Liver (tissue), 9 donors: ENCODE measurements around the gene INO80C. TPM values are rescaled to one million over a fixed set of nuclear protein-coding genes. Genes with fewer than 3 reads are reported as not detected.

ENCODE experiments used
- DNase-seq: peaks from one replicate; pipeline ENCODE4 v3.0.0-alpha.2; 2017; ENCODE audit warnings: low spot score
- H3K27ac ChIP-seq, 2 donors: one replicate each; pipeline ENCODE4 v1.7.0; 2013; ENCODE audit warnings: inconsistent platforms in 2 of 2, low read length in 2 of 2, control low read depth in 1 of 2, low read depth in 1 of 2, mild to moderate bottlenecking in 1 of 2
- H3K27me3 ChIP-seq, 4 donors: one replicate each; pipeline versions ENCODE4 v1.6.1 to v1.7.0; 2013; ENCODE audit warnings: low read length in 3 of 4, inconsistent platforms in 1 of 4, mild to moderate bottlenecking in 1 of 4, moderate library complexity in 1 of 4; ENCODE audit not compliant: control insufficient read depth in 4 of 4, insufficient read depth in 4 of 4
- H3K36me3 ChIP-seq, 4 donors: one replicate each; pipeline versions ENCODE4 v1.6.1 to v1.7.0; 2013; ENCODE audit warnings: low read length in 3 of 4, mild to moderate bottlenecking in 3 of 4, low read depth in 1 of 4, moderate library complexity in 1 of 4; ENCODE audit not compliant: control insufficient read depth in 4 of 4, insufficient read depth in 3 of 4
- H3K4me1 ChIP-seq, 4 donors: one replicate each; pipeline versions ENCODE4 v1.6.1 to v1.7.0; 2013; ENCODE audit warnings: low read length in 3 of 4, mild to moderate bottlenecking in 3 of 4, moderate library complexity in 1 of 4; ENCODE audit not compliant: control insufficient read depth in 4 of 4, insufficient read depth in 4 of 4
- H3K4me3 ChIP-seq, 3 donors: one replicate each; pipeline versions ENCODE4 v1.6.1 to v1.7.0; 2013; ENCODE audit warnings: low read length in 3 of 3, control low read depth in 1 of 3, low read depth in 1 of 3, mild to moderate bottlenecking in 1 of 3
- H3K9ac ChIP-seq, 2 donors: one replicate each; pipeline ENCODE4 v1.7.0; 2013; ENCODE audit warnings: low read length in 2 of 2, mild to moderate bottlenecking in 2 of 2, moderate library complexity in 2 of 2, control low read depth in 1 of 2, low read depth in 1 of 2
- H3K9me3 ChIP-seq, 4 donors: one replicate each; pipeline versions ENCODE4 v1.6.1 to v1.7.0; 2013; ENCODE audit warnings: low read length in 3 of 4; ENCODE audit not compliant: control insufficient read depth in 4 of 4
- ATF3 ChIP-seq: IDR thresholded peaks from 2 replicates; pipeline ENCODE4 v1.6.1; 2016; ENCODE audit warnings: antibody characterized with exemption
- CTCF ChIP-seq: fragments of 150-350 bp; IDR thresholded peaks from 2 replicates; pipeline ENCODE4 v1.5.1; 2017; ENCODE audit warnings: improper control_type of control experiment, low read depth, low read length; ENCODE audit not compliant: missing input control
- EGR1 ChIP-seq, 2 donors: IDR thresholded peaks; 2 replicates each; pipeline ENCODE4 v1.6.1; 2016 to 2018; ENCODE audit warnings: antibody characterized with exemption in 2 of 2, low read depth in 2 of 2
- FOXA1 ChIP-seq: IDR thresholded peaks from 2 replicates; pipeline ENCODE4 v1.6.1; 2016; ENCODE audit warnings: antibody characterized with exemption
- FOXA2 ChIP-seq: IDR thresholded peaks from 2 replicates; pipeline ENCODE4 v1.6.1; 2016; ENCODE audit warnings: antibody characterized with exemption
- GABPA ChIP-seq, 2 donors: IDR thresholded peaks in 1 of 2; conservative IDR thresholded peaks in 1 of 2; 2 replicates each; pipeline ENCODE4 v1.6.1; 2016; ENCODE audit warnings: antibody characterized with exemption in 2 of 2, mild to moderate bottlenecking in 1 of 2, moderate library complexity in 1 of 2
- HNF4A ChIP-seq, 2 donors: conservative IDR thresholded peaks; 2 replicates each; pipeline ENCODE4 v1.6.1; 2016; ENCODE audit warnings: antibody characterized with exemption in 2 of 2, mild to moderate bottlenecking in 2 of 2
- HNF4G ChIP-seq: IDR thresholded peaks from 2 replicates; pipeline ENCODE4 v1.6.1; 2016; ENCODE audit warnings: antibody characterized with exemption
- JUND ChIP-seq, 2 donors: IDR thresholded peaks; 2 replicates each; pipeline ENCODE4 v1.6.1; 2016; ENCODE audit warnings: antibody characterized with exemption in 2 of 2
- MAX ChIP-seq: IDR thresholded peaks from 2 replicates; pipeline ENCODE4 v1.6.1; 2016; ENCODE audit warnings: antibody characterized with exemption
- NR2F2 ChIP-seq: IDR thresholded peaks from 2 replicates; pipeline ENCODE4 v1.6.1; 2016; ENCODE audit warnings: antibody characterized with exemption
- RAD21 ChIP-seq, 2 donors: IDR thresholded peaks; 2 replicates each; pipeline ENCODE4 v1.6.1; 2016; ENCODE audit warnings: antibody characterized with exemption in 2 of 2, mild to moderate bottlenecking in 2 of 2
- REST ChIP-seq: IDR thresholded peaks from 2 replicates; pipeline ENCODE4 v1.6.1; 2016; ENCODE audit warnings: antibody characterized with exemption, mild to moderate bottlenecking
- RXRA ChIP-seq, 2 donors: IDR thresholded peaks; 2 replicates each; pipeline ENCODE4 v1.6.1; 2017 to 2018; ENCODE audit warnings: antibody characterized with exemption in 2 of 2, mild to moderate bottlenecking in 1 of 2
- SP1 ChIP-seq: IDR thresholded peaks from 2 replicates; pipeline ENCODE4 v1.6.1; 2018; ENCODE audit warnings: antibody characterized with exemption, mild to moderate bottlenecking
- TAF1 ChIP-seq: conservative IDR thresholded peaks from 2 replicates; pipeline ENCODE4 v1.6.1; 2016; ENCODE audit warnings: antibody characterized with exemption, mild to moderate bottlenecking
- YY1 ChIP-seq: IDR thresholded peaks from 2 replicates; pipeline ENCODE4 v1.6.1; 2016; ENCODE audit warnings: antibody characterized with exemption, mild to moderate bottlenecking
- ZBTB33 ChIP-seq: IDR thresholded peaks from 2 replicates; pipeline ENCODE4 v1.6.1; 2016; ENCODE audit warnings: antibody characterized with exemption
- WGBS: extraction: QIAGEN DNeasy Blood & Tissue Kit; methylation state at CpG from one replicate; pipeline ENCODE4 v1.1.7; 2013; 5-methylcytosine and 5-hydroxymethylcytosine counted together
- polyA plus RNA-seq, 2 donors: library from polyadenylated mRNA; stranded (reverse) in 1 of 2; unstranded in 1 of 2; fragments of 200-250 nt in 1 of 2; fragments of >200 nt in 1 of 2; fragmentation: Nextera tagmentation in 1 of 2; extraction: Ambion mirVana in 1 of 2; gene quantifications; one replicate each; pipeline versions ENCODE4 v1.2.1 to v1.2.3, GENCODE V29; 2013 to 2015
- total RNA-seq, 2 donors: library from RNA; depleted of rRNA; stranded (reverse); fragments of >200 nt; gene quantifications; one replicate each; pipeline ENCODE4 v1.2.3, GENCODE V29; 2014
- donor health status: healthy.
- donor health status: healthy.
- donor health status: healthy.
- donor health status: healthy.
- donor health status: healthy.

INO80C gene
- total and polyA plus RNA-seq, 4 donors, result 4.6 to 13.4 (median 10.5) TPM

- Histone ChIP-seq H3K9ac (no peak overlapping the region), H3K36me3 (no peaks in the 10 kb centered on the region), H3K4me1 (peaks cover 6 to 45% (median 17%) of the 10 kb centered on the region in 4 donors), H3K9me3 (no peaks in the 10 kb centered on the region), H3K27me3 (no peaks in the 10 kb centered on the region), H3K4me3 (no peak overlapping the region), H3K27ac (peak overlapping the region in 1 of 2 donors; percentile 15)
- no peak for TF ChIP-seq SP1
- TF ChIP-seq CTCF, result no peak
- no peak for TF ChIP-seq REST
- peak; percentile 57 for TF ChIP-seq YY1
- TF ChIP-seq ZBTB33, result no peak
- TF ChIP-seq MAX, result no peak
- no peak for TF ChIP-seq ATF3
- no peak for TF ChIP-seq RAD21 (IDR thresholded peaks at IDR 0.05)
- no peak for TF ChIP-seq FOXA1
- no peak for TF ChIP-seq FOXA2
- no peak for TF ChIP-seq GABPA (IDR thresholded peaks at IDR 0.05 in 1 of 2, conservative IDR thresholded peaks at IDR 0.05 in 1 of 2)
- TF ChIP-seq TAF1, result no peak
- no peak for TF ChIP-seq JUND (IDR thresholded peaks at IDR 0.05)
- TF ChIP-seq HNF4G, result no peak
- no peak for TF ChIP-seq NR2F2
- no peak for TF ChIP-seq EGR1 (IDR thresholded peaks at IDR 0.05; ENCODE audit: low read depth in 2 of 2)
- peak in 1 of 2 donors; percentile 7 for TF ChIP-seq HNF4A (conservative IDR thresholded peaks at IDR 0.05)
- TF ChIP-seq RXRA (IDR thresholded peaks at IDR 0.05), result no peak
- DNase-seq, result no peak
- 22% methylated on average over 1 of the region's 1 CpG for WGBS
These were observed 17.7 kb downstream of the INO80C start for GRCh38 chr18:35479911-35480586.
